ENCODE data around the gene POLR3F. TPM values are rescaled to one million over a fixed set of nuclear protein-coding genes. Genes with fewer than 3 reads are reported as not detected.

POLR3F gene
- total RNA-seq (9.6 TPM), polyA plus RNA-seq (12.9 TPM)
- long read RNA-seq, donor 1, partial matches to known transcripts = 0 of 1 reads
- long read RNA-seq, donor 1, other reads (novel, unspliced or antisense) = 0 of 1 reads
- long read RNA-seq, donor 2, partial matches to known transcripts = 7 of 8 reads
- long read RNA-seq, donor 2, other reads (novel, unspliced or antisense) = 0 of 8 reads
- long read RNA-seq, donor 3, partial matches to known transcripts = 5 of 6 reads
- long read RNA-seq, donor 3, other reads (novel, unspliced or antisense) = 0 of 6 reads
- long read RNA-seq, donor 4, partial matches to known transcripts = 0 of 1 reads
- long read RNA-seq, donor 4, other reads (novel, unspliced or antisense) = 0 of 1 reads
- long read RNA-seq, donor 5, partial matches to known transcripts = 6 of 11 reads
- long read RNA-seq, donor 5, other reads (novel, unspliced or antisense) = 0 of 11 reads
- long read RNA-seq, donor 6, partial matches to known transcripts = 0 of 22 reads
- long read RNA-seq, donor 6, other reads (novel, unspliced or antisense) = 19 of 22 reads
- long read RNA-seq, donor 7, partial matches to known transcripts = 8 of 11 reads
- long read RNA-seq, donor 7, other reads (novel, unspliced or antisense) = 0 of 11 reads
- long read RNA-seq, donor 8 = 0 reads
- long read RNA-seq, donor 9, partial matches to known transcripts = 0 of 2 reads
- long read RNA-seq, donor 9, other reads (novel, unspliced or antisense) = 0 of 2 reads
- long read RNA-seq, donor 10, partial matches to known transcripts = 0 of 2 reads
- long read RNA-seq, donor 10, other reads (novel, unspliced or antisense) = 0 of 2 reads

- H3K4me3 ChIP-seq (ENCODE audit: low read length in 2 of 2) = peak within 1 kb of the TSS; percentile 85 to 98
- WGBS = under 1% methylated on average over 57 of the region's 57 CpGs
- DNase-seq (ENCODE audit: low read depth in 6 of 9, low spot score in 9 of 9) = peak; percentile 86 to 96 (median 91)
- peaks cover 8 to 9% of the 10 kb centered on the region in 2 donors for H3K4me1 ChIP-seq (ENCODE audit: control insufficient read depth in 2 of 2, insufficient read depth in 2 of 2, low read length in 2 of 2)
- H3K9me3 ChIP-seq (ENCODE audit: control insufficient read depth in 2 of 2, insufficient read depth in 1 of 2, low read length in 1 of 2) = no peaks in the 10 kb centered on the region
- peak within 1 kb of the TSS; percentile 80 to 88 for H3K27ac ChIP-seq (ENCODE audit: low read depth in 1 of 2, low read length in 1 of 2)
- no peaks in the 10 kb centered on the region for H3K27me3 ChIP-seq (ENCODE audit: control insufficient read depth in 2 of 2, insufficient read depth in 1 of 2, low read length in 1 of 2)
- peaks cover 3 to 13% of the 10 kb centered on the region in 2 donors for H3K36me3 ChIP-seq (ENCODE audit: control insufficient read depth in 2 of 2, insufficient read depth in 2 of 2, low read length in 1 of 2)
Observed at GRCh38 chr20:18466894-18467730, at the start of gene POLR3F, which contains the start of gene DZANK1. POLR3F (plus strand) TSS chr20:18467390; CDS start chr20:18467507, 117 bp downstream. DZANK1 (minus strand) TSS chr20:18467030; CDS start chr20:18465358, 1,672 bp downstream.

GRCh38 chr20:18421608-18422007 is 45.6 kb upstream of the POLR3F start:
- no peaks in the 10 kb centered on the region for H3K27me3 ChIP-seq (ENCODE audit: control insufficient read depth in 2 of 2, insufficient read depth in 1 of 2, low read length in 1 of 2)
- no peaks in the 10 kb centered on the region for H3K36me3 ChIP-seq (ENCODE audit: control insufficient read depth in 2 of 2, insufficient read depth in 2 of 2, low read length in 1 of 2)
- no peaks in the 10 kb centered on the region for H3K4me1 ChIP-seq (ENCODE audit: control insufficient read depth in 2 of 2, insufficient read depth in 2 of 2, low read length in 2 of 2)
- H3K4me3 ChIP-seq (ENCODE audit: low read length in 2 of 2) = no peak overlapping the region
- H3K9me3 ChIP-seq (ENCODE audit: control insufficient read depth in 2 of 2, insufficient read depth in 1 of 2, low read length in 1 of 2) = no peaks in the 10 kb centered on the region
- no peak for DNase-seq (ENCODE audit: low read depth in 6 of 9, low spot score in 9 of 9)
- H3K27ac ChIP-seq (ENCODE audit: low read depth in 1 of 2, low read length in 1 of 2) = no peak overlapping the region

- Histone ChIP-seq H3K27me3 (ENCODE audit: control insufficient read depth in 2 of 2, insufficient read depth in 1 of 2, low read length in 1 of 2) (no peaks in the 10 kb centered on the region), H3K4me1 (ENCODE audit: control insufficient read depth in 2 of 2, insufficient read depth in 2 of 2, low read length in 2 of 2) (no peaks in the 10 kb centered on the region), H3K36me3 (ENCODE audit: control insufficient read depth in 2 of 2, insufficient read depth in 2 of 2, low read length in 1 of 2) (no peaks in the 10 kb centered on the region), H3K9me3 (ENCODE audit: control insufficient read depth in 2 of 2, insufficient read depth in 1 of 2, low read length in 1 of 2) (no peaks in the 10 kb centered on the region), H3K27ac (ENCODE audit: low read depth in 1 of 2, low read length in 1 of 2) (no peak overlapping the region), H3K4me3 (ENCODE audit: low read length in 2 of 2) (no peak overlapping the region)
- no peak for DNase-seq (ENCODE audit: low read depth in 6 of 9, low spot score in 9 of 9)
- WGBS = 95% methylated on average over 2 of the region's 2 CpGs
Observed at GRCh38 chr20:18427214-18427613, 40.0 kb upstream of the POLR3F start.

- Histone ChIP-seq H3K4me3 (ENCODE audit: low read length in 2 of 2) (no peak overlapping the region), H3K27me3 (ENCODE audit: control insufficient read depth in 2 of 2, insufficient read depth in 1 of 2, low read length in 1 of 2) (no peaks in the 10 kb centered on the region), H3K4me1 (ENCODE audit: control insufficient read depth in 2 of 2, insufficient read depth in 2 of 2, low read length in 2 of 2) (no peaks in the 10 kb centered on the region), H3K36me3 (ENCODE audit: control insufficient read depth in 2 of 2, insufficient read depth in 2 of 2, low read length in 1 of 2) (no peaks in the 10 kb centered on the region), H3K9me3 (ENCODE audit: control insufficient read depth in 2 of 2, insufficient read depth in 1 of 2, low read length in 1 of 2) (no peaks in the 10 kb centered on the region), H3K27ac (ENCODE audit: low read depth in 1 of 2, low read length in 1 of 2) (no peak overlapping the region)
- WGBS = 94% methylated on average over 3 of the region's 3 CpGs
- DNase-seq (ENCODE audit: low read depth in 6 of 9, low spot score in 9 of 9) = no peak
Observed at GRCh38 chr20:18428490-18429173, 38.6 kb upstream of the POLR3F start.

GRCh38 chr20:18430172-18430826 is 36.9 kb upstream of the POLR3F start:
- Histone ChIP-seq H3K27me3 (ENCODE audit: control insufficient read depth in 2 of 2, insufficient read depth in 1 of 2, low read length in 1 of 2) (no peaks in the 10 kb centered on the region), H3K4me3 (ENCODE audit: low read length in 2 of 2) (no peak overlapping the region), H3K36me3 (ENCODE audit: control insufficient read depth in 2 of 2, insufficient read depth in 2 of 2, low read length in 1 of 2) (no peaks in the 10 kb centered on the region), H3K27ac (ENCODE audit: low read depth in 1 of 2, low read length in 1 of 2) (no peak overlapping the region), H3K4me1 (ENCODE audit: control insufficient read depth in 2 of 2, insufficient read depth in 2 of 2, low read length in 2 of 2) (no peaks in the 10 kb centered on the region), H3K9me3 (ENCODE audit: control insufficient read depth in 2 of 2, insufficient read depth in 1 of 2, low read length in 1 of 2) (no peaks in the 10 kb centered on the region)
- WGBS = 98% methylated on average over 9 of the region's 9 CpGs
- no peak for DNase-seq (ENCODE audit: low read depth in 6 of 9, low spot score in 9 of 9)

- Histone ChIP-seq H3K27ac (ENCODE audit: low read depth in 1 of 2, low read length in 1 of 2) (no peak overlapping the region), H3K27me3 (ENCODE audit: control insufficient read depth in 2 of 2, insufficient read depth in 1 of 2, low read length in 1 of 2) (no peaks in the 10 kb centered on the region), H3K4me1 (ENCODE audit: control insufficient read depth in 2 of 2, insufficient read depth in 2 of 2, low read length in 2 of 2) (no peaks in the 10 kb centered on the region), H3K4me3 (ENCODE audit: low read length in 2 of 2) (no peak overlapping the region), H3K9me3 (ENCODE audit: control insufficient read depth in 2 of 2, insufficient read depth in 1 of 2, low read length in 1 of 2) (no peaks in the 10 kb centered on the region), H3K36me3 (ENCODE audit: control insufficient read depth in 2 of 2, insufficient read depth in 2 of 2, low read length in 1 of 2) (no peaks in the 10 kb centered on the region)
- 96% methylated on average over 6 of the region's 6 CpGs for WGBS
- no peak for DNase-seq (ENCODE audit: low read depth in 6 of 9, low spot score in 9 of 9)
Observed at GRCh38 chr20:18431206-18431605, 36.0 kb upstream of the POLR3F start.

GRCh38 chr20:18436847-18437246 is 30.3 kb upstream of the POLR3F start:
- H3K27ac ChIP-seq (ENCODE audit: low read depth in 1 of 2, low read length in 1 of 2) = no peak overlapping the region
- H3K27me3 ChIP-seq (ENCODE audit: control insufficient read depth in 2 of 2, insufficient read depth in 1 of 2, low read length in 1 of 2) = no peaks in the 10 kb centered on the region
- no peaks in the 10 kb centered on the region for H3K36me3 ChIP-seq (ENCODE audit: control insufficient read depth in 2 of 2, insufficient read depth in 2 of 2, low read length in 1 of 2)
- no peak overlapping the region for H3K4me3 ChIP-seq (ENCODE audit: low read length in 2 of 2)
- no peak for DNase-seq (ENCODE audit: low read depth in 6 of 9, low spot score in 9 of 9)
- 87% methylated on average over 2 of the region's 2 CpGs for WGBS
- no peaks in the 10 kb centered on the region for H3K9me3 ChIP-seq (ENCODE audit: control insufficient read depth in 2 of 2, insufficient read depth in 1 of 2, low read length in 1 of 2)
- H3K4me1 ChIP-seq (ENCODE audit: control insufficient read depth in 2 of 2, insufficient read depth in 2 of 2, low read length in 2 of 2) = no peaks in the 10 kb centered on the region

- Histone ChIP-seq H3K36me3 (ENCODE audit: control insufficient read depth in 2 of 2, insufficient read depth in 2 of 2, low read length in 1 of 2) (no peaks in the 10 kb centered on the region), H3K4me3 (ENCODE audit: low read length in 2 of 2) (no peak overlapping the region), H3K9me3 (ENCODE audit: control insufficient read depth in 2 of 2, insufficient read depth in 1 of 2, low read length in 1 of 2) (no peaks in the 10 kb centered on the region), H3K27ac (ENCODE audit: low read depth in 1 of 2, low read length in 1 of 2) (no peak overlapping the region), H3K4me1 (ENCODE audit: control insufficient read depth in 2 of 2, insufficient read depth in 2 of 2, low read length in 2 of 2) (no peaks in the 10 kb centered on the region), H3K27me3 (ENCODE audit: control insufficient read depth in 2 of 2, insufficient read depth in 1 of 2, low read length in 1 of 2) (no peaks in the 10 kb centered on the region)
- DNase-seq (ENCODE audit: low read depth in 6 of 9, low spot score in 9 of 9) = no peak
- 91% methylated on average over 1 of the region's 1 CpG for WGBS
Observed at GRCh38 chr20:18440403-18440802, 26.8 kb upstream of the POLR3F start.
